ENCODE measurements around the gene PTCD2. TPM values are rescaled to one million over a fixed set of nuclear protein-coding genes. Genes with fewer than 3 reads are reported as not detected.

The PTCD2 gene
- total RNA-seq, 1 experiment from 2014 or later, result 13.0 TPM

- no peak for TF ChIP-seq ZNF281 (CRISPR knock-in tag; IDR thresholded peaks at IDR 0.05)
- no peak for TF ChIP-seq ZNF121 (CRISPR knock-in tag; IDR thresholded peaks at IDR 0.05)
- no peak for TF ChIP-seq ZNF423 (CRISPR knock-in tag; IDR thresholded peaks at IDR 0.05)
- no peak for TF ChIP-seq SMAD4 (CRISPR knock-in tag; IDR thresholded peaks at IDR 0.05)
- TF ChIP-seq AFF4 (CRISPR knock-in tag; IDR thresholded peaks at IDR 0.05; ENCODE audit: borderline replicate concordance), result no peak
- TF ChIP-seq SP1 (CRISPR knock-in tag; conservative IDR thresholded peaks at IDR 0.05), result no peak
- no peak for TF ChIP-seq MLX (CRISPR knock-in tag; IDR thresholded peaks at IDR 0.05)
- TF ChIP-seq ZNF512 (CRISPR knock-in tag; IDR thresholded peaks at IDR 0.05; ENCODE audit: borderline replicate concordance), result no peak
- no peak for TF ChIP-seq ZNF263 (CRISPR knock-in tag; IDR thresholded peaks at IDR 0.05; ENCODE audit: low read depth)
- no peak for TF ChIP-seq TCF7 (CRISPR knock-in tag; IDR thresholded peaks at IDR 0.05; ENCODE audit: low read depth)
- TF ChIP-seq USF1 (CRISPR knock-in tag; IDR thresholded peaks at IDR 0.05), result no peak
- no peak for TF ChIP-seq E2F4 (CRISPR knock-in tag; IDR thresholded peaks at IDR 0.05; ENCODE audit: borderline replicate concordance, low read depth)
These were observed 72.2 kb downstream of the PTCD2 start (continued) for GRCh38 chr5:72392326-72392733.

- ChIA-PET POLR2A (no interaction called here), CTCF (no interaction called here)
- Mint-ChIP-seq H3K4me1 (peaks cover 5% of the 10 kb centered on the region), H3K4me3 (no peak overlapping the region), H3K9me3 (no peaks in the 10 kb centered on the region), H3K27me3 (ENCODE audit: low read depth) (no peaks in the 10 kb centered on the region), H3K36me3 (no peaks in the 10 kb centered on the region), H3K27ac (no peak overlapping the region)
- no peak for DNase-seq (ENCODE audit: low spot score)
- ATAC-seq, result no peak
- TF ChIP-seq USF1 (CRISPR knock-in tag; IDR thresholded peaks at IDR 0.05) (no peak), STAT6 (CRISPR knock-in tag; conservative IDR thresholded peaks at IDR 0.05; ENCODE audit: low read depth) (no peak)
These were observed 72.9 kb downstream of the PTCD2 start for GRCh38 chr5:72393052-72393451.
